GM23338 (cell line): ENCODE measurements around the gene SLC25A13. TPM values are rescaled to one million over a fixed set of nuclear protein-coding genes. Genes with fewer than 3 reads are reported as not detected.

ENCODE experiments used
- ATAC-seq: fragments of 200-7000 bp; cut with Tn5 transposase; 3 replicates; pipeline ENCODE4 v1.9.1; 2020
- DNase-seq: peaks from one replicate; pipeline ENCODE4 v3.0.0-alpha.2; 2015; ENCODE audit warnings: low spot score
- H2AFZ ChIP-seq: fragments of 200-600 bp; sonication (generic); 2 replicates; pipeline ENCODE4 v1.8.0; 2016; ENCODE audit warnings: antibody characterized with exemption, mild to moderate bottlenecking, moderate library complexity
- H3F3A ChIP-seq: fragments of 200-600 bp; sonication (generic); replicated peaks from 2 replicates; pipeline ENCODE4 v1.8.0; 2017; ENCODE audit warnings: antibody characterized with exemption, mixed run types, low read depth
- H3K27ac ChIP-seq: fragments of 200-600 bp; sonication (generic); 2 replicates; pipeline ENCODE4 v1.6.1; 2016; ENCODE audit warnings: low read depth
- H3K27me3 ChIP-seq: fragments of 200-600 bp; sonication (generic); 2 replicates; pipeline ENCODE4 v1.8.0; 2016; ENCODE audit warnings: mild to moderate bottlenecking, mixed run types, moderate library complexity; ENCODE audit not compliant: insufficient read depth
- H3K36me3 ChIP-seq: fragments of 200-600 bp; sonication (generic); 2 replicates; pipeline ENCODE4 v1.8.0; 2016; ENCODE audit warnings: mild to moderate bottlenecking; ENCODE audit not compliant: insufficient read depth
- H3K4me1 ChIP-seq: fragments of 200-600 bp; sonication (generic); 2 replicates; pipeline ENCODE4 v1.8.0; 2016; ENCODE audit warnings: mild to moderate bottlenecking, moderate library complexity; ENCODE audit not compliant: insufficient read depth
- H3K4me2 ChIP-seq: fragments of 200-600 bp; sonication (generic); 2 replicates; pipeline ENCODE4 v1.7.1; 2017; ENCODE audit warnings: mixed run types
- H3K4me3 ChIP-seq: fragments of 200-600 bp; sonication (generic); 2 replicates; pipeline ENCODE4 v1.6.1; 2016; ENCODE audit warnings: mixed run types
- H3K79me2 ChIP-seq: fragments of 200-600 bp; sonication (generic); replicated peaks from 2 replicates; pipeline ENCODE4 v1.8.0; 2017; ENCODE audit warnings: mild to moderate bottlenecking; ENCODE audit not compliant: insufficient read depth
- H3K9me2 ChIP-seq: fragments of 200-600 bp; sonication (generic); 2 replicates; pipeline ENCODE4 v1.8.0; 2017; ENCODE audit not compliant: insufficient read depth
- H4K20me1 ChIP-seq: fragments of 200-600 bp; sonication (generic); replicated peaks from 2 replicates; pipeline ENCODE4 v1.8.0; 2017; ENCODE audit warnings: mild to moderate bottlenecking; ENCODE audit not compliant: insufficient read depth
- H3K27ac Mint-ChIP-seq: 2 replicates; pipeline ENCODE4 v1.8.0; 2020; ENCODE audit warnings: inconsistent platforms, mild to moderate bottlenecking, moderate library complexity, mixed read lengths
- H3K27me3 Mint-ChIP-seq: 3 replicates; pipeline ENCODE4 v1.8.0; 2022; ENCODE audit warnings: low read depth, mild to moderate bottlenecking, moderate library complexity, mixed read lengths, inconsistent platforms; ENCODE audit not compliant: insufficient read depth, poor library complexity
- H3K36me3 Mint-ChIP-seq: 3 replicates; pipeline ENCODE4 v1.8.0; 2021; ENCODE audit warnings: low read depth, mild to moderate bottlenecking, inconsistent platforms, moderate library complexity, mixed read lengths
- H3K4me1 Mint-ChIP-seq: 3 replicates; pipeline ENCODE4 v1.8.0; 2020; ENCODE audit warnings: mild to moderate bottlenecking, inconsistent platforms, mixed read lengths
- H3K4me3 Mint-ChIP-seq: 3 replicates; pipeline ENCODE4 v1.8.0; 2021; ENCODE audit warnings: moderate library complexity, mild to moderate bottlenecking, inconsistent platforms, mixed read lengths
- H3K9me3 Mint-ChIP-seq: 3 replicates; pipeline ENCODE4 v1.8.0; 2020; ENCODE audit warnings: moderate library complexity, mild to moderate bottlenecking, inconsistent platforms, mixed read lengths
- CREB1 ChIP-seq: fragments of 250-450 bp; sonication (Bioruptor Pico); IDR thresholded peaks from 2 replicates; pipeline ENCODE4 v1.5.0; 2020; ENCODE audit warnings: low read depth, mild to moderate bottlenecking, moderate library complexity
- ETS1 ChIP-seq: IDR thresholded peaks from 2 replicates; pipeline ENCODE4 v1.6.1; 2016; ENCODE audit warnings: antibody characterized with exemption
- EZH2 ChIP-seq: fragments of 200-600 bp; sonication (generic); IDR thresholded peaks from one replicate; pipeline ENCODE4 v1.8.0; 2017; ENCODE audit warnings: antibody characterized with exemption, mild to moderate bottlenecking, low read depth; ENCODE audit not compliant: unreplicated experiment
- EZH2phosphoT487 ChIP-seq: fragments of 200-600 bp; sonication (generic); IDR thresholded peaks from one replicate; pipeline ENCODE4 v1.8.1; 2018; ENCODE audit warnings: antibody characterized with exemption; ENCODE audit not compliant: unreplicated experiment
- NANOG ChIP-seq: IDR thresholded peaks from 2 replicates; pipeline ENCODE4 v1.6.1; 2016; ENCODE audit warnings: antibody characterized with exemption, borderline replicate concordance
- POLR2AphosphoS5 ChIP-seq: IDR thresholded peaks from 2 replicates; pipeline ENCODE4 v1.6.1; 2016; ENCODE audit warnings: antibody characterized with exemption, low read depth
- REST ChIP-seq: IDR thresholded peaks from one replicate; pipeline ENCODE4 v1.6.1; 2018; ENCODE audit warnings: antibody characterized with exemption; ENCODE audit not compliant: unreplicated experiment
- STAT1 ChIP-seq: IDR thresholded peaks from one replicate; pipeline ENCODE4 v1.6.1; 2016; ENCODE audit warnings: antibody characterized with exemption; ENCODE audit not compliant: unreplicated experiment
- ZNF114 ChIP-seq: fragments of 250-450 bp; sonication (Bioruptor Pico); IDR thresholded peaks from 2 replicates; pipeline ENCODE4 v1.5.0; 2020; ENCODE audit warnings: mild to moderate bottlenecking, moderate library complexity
- ZNF331 ChIP-seq: fragments of 250-450 bp; sonication (Bioruptor Pico); IDR thresholded peaks from 2 replicates; pipeline ENCODE4 v1.5.0; 2020; ENCODE audit warnings: low read depth, mild to moderate bottlenecking, moderate library complexity
- ZNF462 ChIP-seq: fragments of 250-450 bp; sonication (Bioruptor Pico); IDR thresholded peaks from 2 replicates; pipeline ENCODE4 v1.5.0; 2020; ENCODE audit warnings: mild to moderate bottlenecking, moderate library complexity
- polyA plus RNA-seq: library from polyadenylated mRNA; unstranded; fragments of >200 nt; fragmentation: Nextera tagmentation; extraction: Ambion mirVana; gene quantifications from 2 replicates; pipeline ENCODE4 v1.2.1, GENCODE V29; 2016
- total RNA-seq: library from RNA; depleted of rRNA; stranded (reverse); fragments of >200 nt; shearing (Covaris generic); gene quantifications from 2 replicates; pipeline ENCODE4 v1.2.3, GENCODE V29; 2014

Gene SLC25A13
- total and polyA plus RNA-seq, 2 experiments from 2014 or later: 51.1 to 84.6 TPM

- no peak for TF ChIP-seq ZNF114 (CRISPR knock-in tag)
- no peak overlapping the region for H2AFZ ChIP-seq
- no peak overlapping the region for H3K4me3 ChIP-seq
- no peaks in the 10 kb centered on the region for H3F3A ChIP-seq
- no peak overlapping the region for H3K4me2 ChIP-seq
- no peaks in the 10 kb centered on the region for H3K36me3 ChIP-seq
- no peaks in the 10 kb centered on the region for H4K20me1 ChIP-seq
- H3K27me3 ChIP-seq: no peaks in the 10 kb centered on the region
- DNase-seq: no peak
- 0 out of 2 replicates have a peak, but pooled peaks cover 4% of the 10 kb centered on the region for H3K9me2 ChIP-seq
- Mint-ChIP-seq H3K4me3 (no peak overlapping the region), H3K27me3 (peaks cover 1% of the 10 kb centered on the region), H3K9me3 (peaks cover 6% of the 10 kb centered on the region; the same call in 2 of the 3 replicates), H3K27ac (no peak overlapping the region), H3K4me1 (no peaks in the 10 kb centered on the region), H3K36me3 (no peaks in the 10 kb centered on the region)
- no peaks in the 10 kb centered on the region for H3K79me2 ChIP-seq
- H3K4me1 ChIP-seq: no peaks in the 10 kb centered on the region
- no peak overlapping the region for H3K27ac ChIP-seq
- ATAC-seq: no peak
These were observed 6.1 kb upstream of the SLC25A13 start for GRCh38 chr7:96328016-96328415.

- Mint-ChIP-seq H3K4me1 (peaks cover 4% of the 10 kb centered on the region; the same call in 1 of the 3 replicates), H3K36me3 (no peaks in the 10 kb centered on the region), H3K27ac (no peak overlapping the region), H3K4me3 (no peak overlapping the region), H3K9me3 (peaks cover 6% of the 10 kb centered on the region; the same call in 2 of the 3 replicates), H3K27me3 (peaks cover 1% of the 10 kb centered on the region)
- Histone ChIP-seq H3K27me3 (no peaks in the 10 kb centered on the region), H3K9me2 (0 out of 2 replicates have a peak, but pooled peaks cover 4% of the 10 kb centered on the region), H3K4me1 (peaks cover 6% of the 10 kb centered on the region), H3K79me2 (no peaks in the 10 kb centered on the region), H3K27ac (no peak overlapping the region), H3F3A (no peaks in the 10 kb centered on the region), H4K20me1 (no peaks in the 10 kb centered on the region), H2AFZ (no peak overlapping the region), H3K4me2 (no peak overlapping the region), H3K36me3 (no peaks in the 10 kb centered on the region), H3K4me3 (no peak overlapping the region)
- no peak for ATAC-seq
- no peak for DNase-seq
- TF ChIP-seq EZH2 (no peak), ETS1 (no peak), POLR2AphosphoS5 (no peak), REST (no peak), ZNF114 (CRISPR knock-in tag) (no peak), CREB1 (CRISPR knock-in tag) (no peak), NANOG (no peak), ZNF462 (CRISPR knock-in tag) (no peak), EZH2phosphoT487 (no peak), ZNF331 (CRISPR knock-in tag) (no peak), STAT1 (no peak)
These were observed 5.5 kb upstream of the SLC25A13 start for GRCh38 chr7:96327429-96327828.
